ENCODE results near the gene PRKAR2A.
"Not testable (repeated sequence)": the region's sequence is repeated elsewhere in the genome, so short reads cannot be mapped to it uniquely, and the experiment has no call there.

The PRKAR2A gene

DNA sequence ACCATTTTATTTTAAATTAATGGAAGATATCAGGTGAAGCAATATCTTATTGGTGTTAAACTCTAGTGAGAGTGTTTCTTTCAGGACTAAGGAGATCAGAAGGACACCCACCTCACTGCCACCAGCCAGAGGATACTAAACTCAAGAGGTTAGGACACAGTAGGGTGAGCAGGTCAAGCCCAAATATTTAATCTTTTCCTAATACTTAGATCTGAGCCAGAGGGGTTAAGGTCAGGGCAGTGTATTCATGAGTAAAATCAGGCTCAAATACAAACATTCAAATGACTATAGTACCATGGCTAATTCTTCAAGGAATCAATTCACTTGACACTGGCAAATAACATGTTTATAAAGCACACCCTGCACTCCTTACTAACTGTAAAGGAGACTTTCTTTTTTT lies 65.6 kb downstream of the PRKAR2A start:
- no peak for DNase-seq (ENCODE audit: low spot score)
- FAIRE-seq, result no peak

DNA sequence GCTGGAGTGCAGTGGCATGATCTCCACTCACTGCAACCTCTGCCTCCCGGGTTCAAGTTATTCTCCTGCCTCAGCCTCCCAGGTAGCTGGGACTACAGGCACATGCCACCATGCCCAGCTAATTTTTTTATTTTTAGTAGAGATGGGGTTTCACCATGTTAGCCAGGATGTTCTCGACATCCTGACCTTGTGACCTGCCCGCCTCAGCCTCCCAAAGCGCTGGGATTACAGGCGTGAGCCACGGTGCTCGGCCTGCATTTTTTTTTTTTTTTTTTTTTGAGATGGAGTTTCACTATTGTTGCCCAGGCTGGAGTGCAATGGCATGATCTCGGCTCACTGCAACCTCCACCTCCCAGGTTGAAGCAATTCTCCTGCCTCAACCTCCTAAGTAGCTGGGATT lies 69.1 kb downstream of the PRKAR2A start:
- FAIRE-seq, result not testable (repeated sequence)

GRCh38 chr3:48776854-48777253 lies 70.8 kb downstream of the PRKAR2A start:
- DNase-seq (ENCODE audit: low spot score) (no peak), FAIRE-seq (no peak)

More for the DNA sequence above, 69.1 kb downstream of the PRKAR2A start:
- not testable (repeated sequence) for DNase-seq (ENCODE audit: low spot score)

- FAIRE-seq (no peak), DNase-seq (ENCODE audit: low spot score) (no peak)
Observed at GRCh38 chr3:48770192-48770502, 77.5 kb downstream of the PRKAR2A start.

DNA sequence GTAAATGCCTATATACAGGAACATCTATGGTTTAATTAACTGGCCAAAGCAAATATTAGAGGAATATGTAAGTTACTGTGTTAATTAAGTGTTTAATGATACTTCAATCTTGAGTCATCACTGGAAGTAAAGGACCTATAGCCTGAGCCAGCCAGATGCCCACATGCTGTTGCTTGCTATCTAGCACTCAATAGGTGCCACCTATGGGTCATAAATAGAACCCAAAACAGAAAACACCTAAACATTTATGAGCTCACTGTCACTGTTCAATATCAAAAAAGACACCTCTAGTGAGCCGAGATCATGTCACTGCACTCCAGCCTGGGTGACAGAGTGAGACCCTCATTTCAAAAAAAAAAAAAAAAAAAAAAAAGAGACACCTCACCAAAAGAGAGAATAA lies 82.3 kb downstream of the PRKAR2A start:
- FAIRE-seq (no peak), DNase-seq (ENCODE audit: low spot score) (no peak)

- no peak for DNase-seq (ENCODE audit: low spot score)
Observed at GRCh38 chr3:48762816-48763215, 84.9 kb downstream of the PRKAR2A start.

GRCh38 chr3:48759991-48760540 lies 87.6 kb downstream of the PRKAR2A start:
- DNase-seq (ENCODE audit: low spot score); FAIRE-seq: not testable (repeated sequence)

More at GRCh38 chr3:48762816-48763215, 84.9 kb downstream of the PRKAR2A start:
- no peak for FAIRE-seq

DNA sequence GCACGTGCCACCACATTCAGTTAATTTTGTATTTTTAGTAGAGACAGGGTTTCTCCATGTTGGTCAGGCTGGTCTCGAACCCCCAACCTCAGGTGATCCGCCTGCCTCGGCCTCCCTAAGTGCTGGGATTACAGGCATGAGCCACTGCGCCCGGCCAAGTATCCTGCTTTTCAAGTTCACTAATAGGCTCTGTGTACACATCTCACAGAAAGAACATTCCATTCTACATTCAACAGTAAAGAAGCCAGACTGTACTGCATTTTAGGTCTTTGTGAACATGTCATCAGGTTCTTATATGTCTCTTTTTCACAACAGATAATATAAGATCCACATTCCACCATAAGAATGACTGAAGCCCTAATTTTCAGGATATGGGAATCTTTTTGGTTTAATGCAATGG lies 88.1 kb downstream of the PRKAR2A start:
- not testable (repeated sequence) for FAIRE-seq; DNase-seq (ENCODE audit: low spot score)

DNA sequence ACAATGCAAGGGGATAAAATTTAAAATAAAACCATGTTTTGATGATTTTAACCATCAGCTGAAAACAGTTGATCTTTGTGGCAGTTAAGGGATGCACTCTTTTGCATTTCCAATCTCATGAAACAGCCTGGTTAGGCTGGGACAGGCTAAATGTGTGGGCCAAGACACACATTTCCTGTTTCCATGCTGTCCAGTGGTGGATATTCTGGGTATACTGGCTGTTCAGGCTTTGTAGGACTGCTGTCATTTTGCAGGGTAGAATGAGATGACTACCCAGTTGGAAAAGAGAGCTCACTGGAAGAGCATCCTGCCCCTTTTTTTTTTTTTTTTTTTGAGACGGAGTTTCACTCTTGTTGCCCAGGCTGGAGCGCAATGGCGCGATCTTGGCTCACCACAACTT lies 88.6 kb downstream of the PRKAR2A start:
- DNase-seq (ENCODE audit: low spot score), result no peak
- FAIRE-seq, result no peak

DNA sequence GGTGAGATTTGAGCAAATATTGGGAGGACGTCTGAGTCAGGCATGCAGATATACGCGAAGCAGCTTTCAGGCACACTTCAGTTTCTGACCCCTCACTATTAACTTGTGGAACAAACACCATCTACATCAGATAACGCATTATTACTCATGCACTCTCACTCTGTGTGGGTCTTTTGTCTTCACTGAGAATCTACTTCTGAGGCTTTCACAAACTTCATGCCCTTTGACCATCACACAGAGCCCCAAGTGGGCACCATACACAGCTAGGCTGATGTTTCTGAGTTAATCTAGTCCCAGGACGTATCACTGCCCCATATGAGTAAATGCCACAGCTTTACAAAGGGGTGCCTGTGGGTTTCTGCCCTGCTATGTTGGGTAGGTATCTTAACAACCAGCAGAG lies 91.0 kb downstream of the PRKAR2A start:
- FAIRE-seq (no peak), DNase-seq (ENCODE audit: low spot score) (no peak)

- FAIRE-seq (no peak), DNase-seq (ENCODE audit: low spot score) (no peak)
Observed at GRCh38 chr3:48750856-48751255, 96.8 kb downstream of the PRKAR2A start.

- no peak for FAIRE-seq
- DNase-seq (ENCODE audit: low spot score), result no peak
Observed at GRCh38 chr3:48748754-48749153, 98.9 kb downstream of the PRKAR2A start.

- DNase-seq (ENCODE audit: low spot score) (no peak), FAIRE-seq (no peak)
Observed at GRCh38 chr3:48747706-48748105, 100.0 kb downstream of the PRKAR2A start.

DNA sequence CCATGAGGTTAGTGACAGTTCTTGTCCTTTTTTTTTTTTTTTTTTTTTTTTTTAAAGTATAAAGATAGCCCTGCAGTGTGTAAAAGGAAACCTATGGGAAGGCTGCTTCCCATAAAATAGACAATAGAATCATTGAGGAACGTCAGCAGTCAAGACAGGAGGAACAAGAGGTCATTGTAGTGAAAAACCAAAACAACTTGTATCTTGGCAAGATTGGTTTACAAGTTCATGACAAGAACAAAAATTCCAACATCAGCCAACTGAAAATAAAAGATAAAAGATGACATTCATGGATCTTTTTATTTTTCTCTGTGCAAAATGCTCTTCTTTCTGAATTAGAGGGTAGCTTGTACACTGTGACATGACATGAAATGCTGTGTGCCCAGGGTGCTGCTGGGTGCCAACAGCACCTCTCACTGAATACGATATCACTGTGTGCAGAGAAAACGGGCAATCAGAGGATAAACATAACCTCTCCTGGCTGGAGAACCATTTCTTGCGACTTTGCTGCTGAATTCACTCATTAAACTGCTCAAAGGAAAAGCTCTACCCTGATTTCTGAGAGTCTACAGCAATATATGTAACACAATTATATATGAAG lies 100.6 kb downstream of the PRKAR2A start:
- FAIRE-seq, result no peak
- no peak for DNase-seq (ENCODE audit: low spot score)

- no peak for FAIRE-seq
- DNase-seq (ENCODE audit: low spot score), result no peak
Observed at GRCh38 chr3:48743773-48744172, 103.9 kb downstream of the PRKAR2A start.

DNA sequence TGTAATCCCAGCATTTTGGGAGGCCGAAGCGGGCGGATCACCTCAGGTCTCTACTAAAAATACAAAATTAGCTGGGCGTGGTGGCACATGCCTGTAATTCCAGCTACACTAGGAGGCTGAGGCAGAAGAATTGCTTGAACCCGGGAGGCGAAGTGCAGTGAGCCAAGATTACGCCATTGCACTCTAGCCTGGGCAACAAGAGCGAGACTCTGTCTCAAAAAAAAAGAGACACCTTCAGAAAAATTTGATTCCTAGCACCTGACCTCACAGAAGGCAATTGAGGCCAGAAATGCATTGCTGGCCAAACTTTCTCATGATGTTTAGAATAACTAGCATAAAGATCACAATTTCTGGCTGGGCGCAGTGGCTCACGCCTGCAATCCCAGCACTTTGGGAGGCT lies 106.4 kb downstream of the PRKAR2A start:
- not testable (repeated sequence) for DNase-seq (ENCODE audit: low spot score); FAIRE-seq

- peak; percentile 76 for FAIRE-seq
- DNase-seq (ENCODE audit: low spot score), result peak; percentile 81
Observed at GRCh38 chr3:48739955-48740823, 107.5 kb downstream of the PRKAR2A start.

DNA sequence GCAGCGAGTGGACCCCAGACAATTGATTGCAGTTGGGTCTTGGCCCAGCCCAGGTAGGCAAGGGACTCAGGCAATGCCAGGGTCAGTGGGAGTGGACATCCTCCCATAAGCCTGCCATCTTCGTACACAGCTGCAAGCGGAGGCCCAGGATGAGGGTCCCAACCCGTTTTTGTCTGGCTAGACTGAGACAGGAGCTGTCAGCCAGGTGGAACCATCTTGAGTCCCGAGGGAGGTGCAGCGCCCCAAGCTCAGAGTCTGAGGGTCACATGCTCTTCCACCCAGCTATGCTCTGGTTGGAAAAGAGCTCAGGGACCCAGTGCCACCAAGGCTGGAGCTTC lies 108.1 kb downstream of the PRKAR2A start:
- DNase-seq (ENCODE audit: low spot score) (no peak), FAIRE-seq (no peak)

GRCh38 chr3:48738926-48739616 lies 108.6 kb downstream of the PRKAR2A start:
- DNase-seq (ENCODE audit: low spot score) (no peak), FAIRE-seq (no peak)

GRCh38 chr3:48738144-48738536 lies 109.5 kb downstream of the PRKAR2A start:
- DNase-seq (ENCODE audit: low spot score) (no peak), FAIRE-seq (no peak)

- not testable (repeated sequence) for FAIRE-seq; DNase-seq (ENCODE audit: low spot score)
Observed at GRCh38 chr3:48735075-48735767, 112.5 kb downstream of the PRKAR2A start.

Data from urothelium cell line (cell line).